Stomach (tissue), 4 donors: ENCODE data around the gene GDF7.

Source experiments
- CTCF ChIP-seq, 7 experiments: fragments of 450-650 bp in 4 of 7; fragments of 200-600 bp in 3 of 7; sonication (generic) in 3 of 7; IDR thresholded peaks; one replicate each; pipeline ENCODE4 v1.5.1; 2016 to 2019; ENCODE audit warnings: antibody characterized with exemption in 7 of 7, control low read depth in 2 of 7, mild to moderate bottlenecking in 1 of 7
- EP300 ChIP-seq: sonication (generic); formaldehyde crosslinking; IDR thresholded peaks from one replicate; pipeline ENCODE4 v1.6.1; 2017; ENCODE audit warnings: antibody characterized with exemption
- POLR2A ChIP-seq, 4 donors: fragments of 450-650 bp; IDR thresholded peaks; one replicate each; pipeline ENCODE4 v1.6.1; 2016; ENCODE audit warnings: antibody characterized with exemption in 4 of 4, control low read depth in 2 of 4, mild to moderate bottlenecking in 1 of 4, moderate library complexity in 1 of 4
- POLR2AphosphoS5 ChIP-seq, 3 donors: sonication (generic); formaldehyde crosslinking; IDR thresholded peaks; one replicate each; pipeline ENCODE4 v1.6.1; 2016; ENCODE audit warnings: antibody characterized with exemption in 3 of 3

GRCh38 chr2:20698916-20699613 is 32.1 kb downstream of the GDF7 start:
- TF ChIP-seq EP300 = no peak
- no peak for TF ChIP-seq CTCF (IDR thresholded peaks at IDR 0.05)
- no peak for TF ChIP-seq POLR2A (IDR thresholded peaks at IDR 0.05)
- no peak for TF ChIP-seq POLR2AphosphoS5 (IDR thresholded peaks at IDR 0.05)
